ENCODE results near the gene PCNT. TPM values are rescaled to one million over a fixed set of nuclear protein-coding genes. Genes with fewer than 3 reads are reported as not detected.
A peak's percentile ranks its signal among the peaks of the same experiment; 100 is the strongest.

Gene PCNT
- total RNA-seq (2014; rRNA removed; shearing (Covaris generic)), result 14.9 and 26.7 TPM in 2 replicates
- 21.8 and 23.8 TPM in 2 replicates for polyA plus RNA-seq (2016; fragmentation: Nextera tagmentation; extraction: Ambion mirVana)

GRCh38 chr21:46323710-46324389 lies at the start of gene PCNT, which contains the start of gene C21orf58:
Gene PCNT (plus strand): TSS chr21:46324156. CDS start chr21:46324229, 73 bp downstream.
Gene C21orf58 (minus strand): TSS chr21:46323870. CDS start chr21:46322738, 1,132 bp downstream.
- peak within 1 kb of the TSS; percentile 96 for H3K9ac ChIP-seq
- DNase-seq, result peak; percentile 99
- H3K36me3 ChIP-seq (ENCODE audit: low read depth), result no peaks in the 10 kb centered on the region
- peaks cover 79% of the 10 kb centered on the region for H3K79me2 ChIP-seq (ENCODE audit: insufficient read depth)
- H3K4me2 ChIP-seq (ENCODE audit: unreplicated experiment), result peak within 1 kb of the TSS; percentile 94
- H4K20me1 ChIP-seq (ENCODE audit: insufficient read depth), result no peaks in the 10 kb centered on the region
- peaks cover 19% of the 10 kb centered on the region for H3K4me1 ChIP-seq (ENCODE audit: insufficient read depth)
- H2AFZ ChIP-seq, result peak within 1 kb of the TSS; percentile 79
- peaks cover 13% of the 10 kb centered on the region for H3F3A ChIP-seq (ENCODE audit: insufficient read depth)
- H3K9me2 ChIP-seq (ENCODE audit: insufficient read depth), result no peaks in the 10 kb centered on the region
- 1% methylated on average over 55 of the region's 76 CpGs for WGBS, 2 experiments (ENCODE audit: low coverage in 1 of 2, low lambda C conversion rate in 2 of 2, missing lambda C conversion rate in 2 of 2)
- H3K4me3 ChIP-seq, result peak within 1 kb of the TSS; percentile 91
- no peaks in the 10 kb centered on the region for H3K9me3 ChIP-seq (ENCODE audit: low read depth)
- H3K27ac ChIP-seq, result peak within 1 kb of the TSS; percentile 97
- no peaks in the 10 kb centered on the region for H3K27me3 ChIP-seq (replicated peaks; ENCODE audit: insufficient read depth)
- in situ Hi-C loops (cut with MboI), result no loop called here
- TF ChIP-seq EZH2phosphoT487 (IDR thresholded peaks at IDR 0.05; ENCODE audit: insufficient read depth, low read depth) (no peak), EZH2 (IDR thresholded peaks at IDR 0.05; ENCODE audit: insufficient read depth, poor library complexity, severe bottlenecking) (no peak)

GRCh38 chr21:46274797-46275390 lies 49.1 kb upstream of the PCNT start:
- no peaks in the 10 kb centered on the region; the same call in 1 of the 2 replicates for H4K20me1 ChIP-seq (ENCODE audit: insufficient read depth)
- H3K27ac ChIP-seq, result no peak overlapping the region
- 89 to 94% methylated on average over 11 of the region's 11 CpGs for WGBS, 2 experiments (ENCODE audit: low coverage in 1 of 2, low lambda C conversion rate in 2 of 2, missing lambda C conversion rate in 2 of 2)
- H3K4me3 ChIP-seq, result no peak overlapping the region
- in situ Hi-C loops (cut with MboI), result no loop called here
- H3K27me3 ChIP-seq (replicated peaks; ENCODE audit: insufficient read depth), result no peaks in the 10 kb centered on the region
- no peaks in the 10 kb centered on the region for H3K9me3 ChIP-seq (ENCODE audit: low read depth)
- H3K9ac ChIP-seq, result no peak overlapping the region
- H3K4me1 ChIP-seq (ENCODE audit: insufficient read depth), result no peaks in the 10 kb centered on the region
- H3K36me3 ChIP-seq (ENCODE audit: low read depth), result peaks cover 82% of the 10 kb centered on the region
- TF ChIP-seq EZH2phosphoT487 (IDR thresholded peaks at IDR 0.05; ENCODE audit: insufficient read depth, low read depth), result no peak
- TF ChIP-seq EZH2 (IDR thresholded peaks at IDR 0.05; ENCODE audit: insufficient read depth, poor library complexity, severe bottlenecking), result no peak
- no peaks in the 10 kb centered on the region for H3K9me2 ChIP-seq (ENCODE audit: insufficient read depth)
- no peak for DNase-seq
- peaks cover 61% of the 10 kb centered on the region for H3K79me2 ChIP-seq (ENCODE audit: insufficient read depth)
- no peak overlapping the region for H3K4me2 ChIP-seq (ENCODE audit: unreplicated experiment)
- H3F3A ChIP-seq (ENCODE audit: insufficient read depth), result no peaks in the 10 kb centered on the region; the same call in 1 of the 2 replicates
- H2AFZ ChIP-seq, result no peak overlapping the region

DNA sequence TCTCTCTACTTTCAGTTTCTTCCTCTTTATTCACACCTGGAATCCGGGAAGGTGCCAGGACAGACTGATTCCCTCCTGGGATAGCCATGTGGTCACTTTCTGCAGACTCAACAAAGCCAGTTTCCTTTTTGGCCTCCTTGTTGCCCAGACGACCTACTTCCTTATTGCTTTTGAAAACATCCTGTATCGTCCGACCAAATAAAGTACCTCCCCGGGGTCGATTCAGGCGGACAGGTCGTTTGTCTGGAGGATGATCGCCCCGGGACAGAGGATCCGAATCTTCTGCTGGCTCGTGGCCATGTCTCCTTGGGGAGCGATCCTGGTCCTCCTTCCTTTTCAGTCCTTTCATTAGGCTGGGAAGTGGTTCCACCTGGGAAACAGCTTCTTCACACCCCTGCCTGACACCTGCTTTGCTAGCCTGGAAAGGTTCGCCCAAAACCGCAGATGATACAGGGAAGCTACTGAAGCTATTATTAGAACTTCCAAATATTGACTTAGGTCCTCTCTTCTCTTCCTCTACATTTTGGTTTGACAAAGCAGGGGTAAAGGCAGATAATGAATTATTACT lies 39.8 kb upstream of the PCNT start:
- Histone ChIP-seq H4K20me1 (ENCODE audit: insufficient read depth) (no peaks in the 10 kb centered on the region), H3K36me3 (ENCODE audit: low read depth) (peaks cover 19% of the 10 kb centered on the region), H3K79me2 (ENCODE audit: insufficient read depth) (peaks cover 85% of the 10 kb centered on the region), H2AFZ (no peak overlapping the region), H3F3A (ENCODE audit: insufficient read depth) (peaks cover 25% of the 10 kb centered on the region), H3K9me3 (ENCODE audit: low read depth) (no peaks in the 10 kb centered on the region), H3K27ac (no peak overlapping the region), H3K4me1 (ENCODE audit: insufficient read depth) (peaks cover 37% of the 10 kb centered on the region), H3K27me3 (replicated peaks; ENCODE audit: insufficient read depth) (no peaks in the 10 kb centered on the region), H3K9me2 (ENCODE audit: insufficient read depth) (no peaks in the 10 kb centered on the region), H3K4me3 (peak overlapping the region; percentile 90), H3K4me2 (ENCODE audit: unreplicated experiment) (peak overlapping the region; percentile 95), H3K9ac (peak overlapping the region; percentile 88)
- in situ Hi-C loops (cut with MboI), result no loop called here
- WGBS, 2 experiments (ENCODE audit: low coverage in 1 of 2, low lambda C conversion rate in 2 of 2, missing lambda C conversion rate in 2 of 2), result 86 to 89% methylated on average over 15 of the region's 15 CpGs
- TF ChIP-seq EZH2 (IDR thresholded peaks at IDR 0.05; ENCODE audit: insufficient read depth, poor library complexity, severe bottlenecking), result no peak
- DNase-seq, result no peak

DNA sequence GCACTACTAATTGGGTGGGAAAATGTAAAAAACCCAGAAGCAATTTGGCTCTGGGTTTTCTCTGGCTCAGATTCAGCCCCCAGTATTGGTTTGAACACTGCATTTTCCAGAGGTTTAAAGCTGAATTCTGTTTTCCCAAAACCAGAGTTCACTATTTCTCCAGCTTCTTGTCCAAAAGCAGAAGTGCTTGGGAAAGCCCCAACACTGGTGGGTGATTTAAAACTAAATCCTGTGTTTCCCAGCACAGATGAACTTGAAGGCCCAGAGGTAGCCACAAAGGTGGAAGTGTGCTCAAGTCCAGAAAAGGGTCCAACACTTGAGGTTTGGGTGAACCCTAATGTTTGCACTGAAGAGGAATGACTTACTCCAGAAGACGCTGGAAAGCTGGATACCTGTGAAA lies 39.2 kb upstream of the PCNT start:
- Histone ChIP-seq H3K4me1 (ENCODE audit: insufficient read depth) (peaks cover 37% of the 10 kb centered on the region), H3K36me3 (ENCODE audit: low read depth) (peaks cover 13% of the 10 kb centered on the region; the same call in 1 of the 2 replicates), H3K79me2 (ENCODE audit: insufficient read depth) (peaks cover 85% of the 10 kb centered on the region), H4K20me1 (ENCODE audit: insufficient read depth) (no peaks in the 10 kb centered on the region), H3F3A (ENCODE audit: insufficient read depth) (peaks cover 25% of the 10 kb centered on the region), H3K27me3 (replicated peaks; ENCODE audit: insufficient read depth) (no peaks in the 10 kb centered on the region), H3K27ac (peak overlapping the region; percentile 76), H3K9me3 (ENCODE audit: low read depth) (no peaks in the 10 kb centered on the region), H3K4me3 (peak overlapping the region; percentile 90), H3K9ac (peak overlapping the region; percentile 88), H3K9me2 (ENCODE audit: insufficient read depth) (no peaks in the 10 kb centered on the region), H3K4me2 (ENCODE audit: unreplicated experiment) (peak overlapping the region; percentile 95), H2AFZ (no peak overlapping the region)
- 100% methylated on average over 1 of the region's 1 CpG for WGBS, 2 experiments (ENCODE audit: low coverage in 1 of 2, low lambda C conversion rate in 2 of 2, missing lambda C conversion rate in 2 of 2)
- in situ Hi-C loops (cut with MboI), result no loop called here
- DNase-seq, result no peak
- TF ChIP-seq EZH2phosphoT487 (IDR thresholded peaks at IDR 0.05; ENCODE audit: insufficient read depth, low read depth) (no peak), EZH2 (IDR thresholded peaks at IDR 0.05; ENCODE audit: insufficient read depth, poor library complexity, severe bottlenecking) (no peak)

Data from GM23248 (cell line).